ENCODE measurements around the gene ZP1. TPM values are rescaled to one million over a fixed set of nuclear protein-coding genes. Genes with fewer than 3 reads are reported as not detected.

The ZP1 gene
- total and polyA plus RNA-seq, 4 donors = 0.72 TPM; not detected in 3

- Histone ChIP-seq H3K4me1 (ENCODE audit: control insufficient read depth, insufficient read depth, low read length) (peaks cover 29% of the 10 kb centered on the region), H3K4me3 (ENCODE audit: low read depth, low read length) (peak overlapping the region; percentile 69), H3K36me3 (ENCODE audit: control insufficient read depth, insufficient read depth, low read length) (peaks cover 4% of the 10 kb centered on the region), H3K27ac (ENCODE audit: low read depth, low read length) (peak overlapping the region; percentile 95), H3K27me3 (ENCODE audit: control insufficient read depth, insufficient read depth, low read length) (peaks cover 3% of the 10 kb centered on the region), H3K9me3 (ENCODE audit: control insufficient read depth, insufficient read depth, low read length) (no peaks in the 10 kb centered on the region)
- WGBS (ENCODE audit: insufficient coverage) = under 1% methylated on average over 21 of the region's 31 CpGs
- DNase-seq (ENCODE audit: low read depth in 4 of 6, low spot score in 6 of 6) = peak in 1 of 6 donors; percentile 43
These were observed 47.4 kb downstream of the ZP1 start for GRCh38 chr11:60914633-60915247.

- peak in 2 of 6 donors; percentile 50 to 62 for DNase-seq (ENCODE audit: low read depth in 4 of 6, low spot score in 6 of 6)
- Histone ChIP-seq H3K9me3 (ENCODE audit: control insufficient read depth, insufficient read depth, low read length) (no peaks in the 10 kb centered on the region), H3K27ac (ENCODE audit: low read depth, low read length) (peak overlapping the region; percentile 95), H3K4me1 (ENCODE audit: control insufficient read depth, insufficient read depth, low read length) (peaks cover 29% of the 10 kb centered on the region), H3K4me3 (ENCODE audit: low read depth, low read length) (peak overlapping the region; percentile 69), H3K27me3 (ENCODE audit: control insufficient read depth, insufficient read depth, low read length) (no peaks in the 10 kb centered on the region), H3K36me3 (ENCODE audit: control insufficient read depth, insufficient read depth, low read length) (peaks cover 9% of the 10 kb centered on the region)
- WGBS (ENCODE audit: insufficient coverage) = 3% methylated on average over 15 of the region's 17 CpGs
These were observed 48.0 kb downstream of the ZP1 start for GRCh38 chr11:60915248-60915914.

GRCh38 chr11:60916669-60917206, 49.4 kb downstream of the ZP1 start:
- H3K27me3 ChIP-seq (ENCODE audit: control insufficient read depth, insufficient read depth, low read length) = no peaks in the 10 kb centered on the region
- H3K27ac ChIP-seq (ENCODE audit: low read depth, low read length) = no peak overlapping the region
- peaks cover 23% of the 10 kb centered on the region for H3K36me3 ChIP-seq (ENCODE audit: control insufficient read depth, insufficient read depth, low read length)
- DNase-seq (ENCODE audit: low read depth in 4 of 6, low spot score in 6 of 6) = no peak
- no peaks in the 10 kb centered on the region for H3K9me3 ChIP-seq (ENCODE audit: control insufficient read depth, insufficient read depth, low read length)
- H3K4me3 ChIP-seq (ENCODE audit: low read depth, low read length) = no peak overlapping the region
- H3K4me1 ChIP-seq (ENCODE audit: control insufficient read depth, insufficient read depth, low read length) = peaks cover 35% of the 10 kb centered on the region
- 62% methylated on average over 3 of the region's 3 CpGs for WGBS (ENCODE audit: insufficient coverage)

- H3K4me1 ChIP-seq (ENCODE audit: control insufficient read depth, insufficient read depth, low read length) = peaks cover 36% of the 10 kb centered on the region
- no peak overlapping the region for H3K27ac ChIP-seq (ENCODE audit: low read depth, low read length)
- no peak for DNase-seq (ENCODE audit: low read depth in 4 of 6, low spot score in 6 of 6)
- 90% methylated on average over 1 of the region's 1 CpG for WGBS (ENCODE audit: insufficient coverage)
- no peaks in the 10 kb centered on the region for H3K9me3 ChIP-seq (ENCODE audit: control insufficient read depth, insufficient read depth, low read length)
- peaks cover 28% of the 10 kb centered on the region for H3K36me3 ChIP-seq (ENCODE audit: control insufficient read depth, insufficient read depth, low read length)
- H3K27me3 ChIP-seq (ENCODE audit: control insufficient read depth, insufficient read depth, low read length) = no peaks in the 10 kb centered on the region
- H3K4me3 ChIP-seq (ENCODE audit: low read depth, low read length) = no peak overlapping the region
These were observed 49.9 kb downstream of the ZP1 start for GRCh38 chr11:60917267-60917666.

DNA sequence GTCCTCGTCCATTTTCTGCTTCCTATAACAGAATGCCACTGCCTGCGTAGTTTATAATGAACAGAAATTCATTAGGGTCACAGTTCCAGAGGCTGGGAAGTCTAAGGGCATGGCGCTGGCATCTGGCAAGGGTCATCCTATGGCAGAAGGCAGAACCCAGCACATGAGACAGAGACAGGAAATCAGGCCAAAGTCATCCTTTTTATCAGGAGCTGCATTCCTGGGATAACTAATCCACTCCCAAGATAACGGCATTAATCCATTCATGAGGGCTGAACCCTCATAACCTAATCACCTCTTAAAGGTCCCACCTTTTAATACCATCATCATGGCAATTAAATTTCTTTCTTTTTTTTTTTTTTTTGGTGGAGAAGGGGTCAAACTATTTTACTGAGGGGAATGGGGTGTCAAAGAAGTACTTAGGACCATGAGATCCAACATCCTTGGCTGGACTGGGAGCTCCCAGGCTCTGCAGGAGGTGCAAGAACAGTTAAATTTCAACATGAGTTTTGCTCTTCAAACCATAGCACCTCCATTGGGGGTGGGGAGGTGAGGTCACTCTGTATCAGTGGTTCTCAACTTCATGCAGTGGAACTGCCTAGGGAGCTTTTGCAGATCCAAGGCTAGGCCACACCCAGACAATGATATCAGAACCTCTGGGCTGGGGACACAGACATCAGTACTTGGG, 51.1 kb downstream of the ZP1 start:
- H3K27me3 ChIP-seq (ENCODE audit: control insufficient read depth, insufficient read depth, low read length) = no peaks in the 10 kb centered on the region
- peaks cover 33% of the 10 kb centered on the region for H3K4me1 ChIP-seq (ENCODE audit: control insufficient read depth, insufficient read depth, low read length)
- no peak overlapping the region for H3K27ac ChIP-seq (ENCODE audit: low read depth, low read length)
- H3K9me3 ChIP-seq (ENCODE audit: control insufficient read depth, insufficient read depth, low read length) = no peaks in the 10 kb centered on the region
- no peak overlapping the region for H3K4me3 ChIP-seq (ENCODE audit: low read depth, low read length)
- peaks cover 37% of the 10 kb centered on the region for H3K36me3 ChIP-seq (ENCODE audit: control insufficient read depth, insufficient read depth, low read length)
- 100% methylated on average over 1 of the region's 4 CpGs for WGBS (ENCODE audit: insufficient coverage)
- no peak for DNase-seq (ENCODE audit: low read depth in 4 of 6, low spot score in 6 of 6)

GRCh38 chr11:60918939-60919265, 51.6 kb downstream of the ZP1 start:
- Histone ChIP-seq H3K27me3 (ENCODE audit: control insufficient read depth, insufficient read depth, low read length) (no peaks in the 10 kb centered on the region), H3K36me3 (ENCODE audit: control insufficient read depth, insufficient read depth, low read length) (peaks cover 39% of the 10 kb centered on the region), H3K9me3 (ENCODE audit: control insufficient read depth, insufficient read depth, low read length) (no peaks in the 10 kb centered on the region), H3K27ac (ENCODE audit: low read depth, low read length) (no peak overlapping the region), H3K4me1 (ENCODE audit: control insufficient read depth, insufficient read depth, low read length) (peaks cover 38% of the 10 kb centered on the region), H3K4me3 (ENCODE audit: low read depth, low read length) (no peak overlapping the region)
- no CpG with 5 or more reads among the region's 2 CpGs for WGBS (ENCODE audit: insufficient coverage)
- DNase-seq (ENCODE audit: low read depth in 4 of 6, low spot score in 6 of 6) = no peak

DNA sequence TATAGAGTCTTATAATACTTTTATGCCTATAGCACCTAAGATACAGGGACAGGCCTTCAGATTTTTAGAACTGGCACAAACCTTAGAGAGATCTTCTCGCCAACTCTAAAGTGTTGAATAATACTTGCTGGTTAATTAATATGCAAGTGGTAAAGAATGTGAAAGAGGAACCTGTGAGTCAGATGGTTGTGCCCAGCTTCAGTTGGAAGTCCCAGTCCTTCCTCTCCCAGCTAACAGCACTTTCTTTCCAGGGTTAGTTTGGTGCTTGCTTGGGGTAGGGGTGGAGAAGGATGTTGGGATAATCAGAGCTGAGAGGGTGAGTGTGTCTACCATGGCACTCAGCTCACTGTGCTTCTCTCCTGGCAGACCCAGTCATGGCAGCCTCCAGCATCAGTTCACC, 52.0 kb downstream of the ZP1 start:
- H3K4me3 ChIP-seq (ENCODE audit: low read depth, low read length) = no peak overlapping the region
- peaks cover 41% of the 10 kb centered on the region for H3K4me1 ChIP-seq (ENCODE audit: control insufficient read depth, insufficient read depth, low read length)
- H3K9me3 ChIP-seq (ENCODE audit: control insufficient read depth, insufficient read depth, low read length) = no peaks in the 10 kb centered on the region
- H3K27ac ChIP-seq (ENCODE audit: low read depth, low read length) = no peak overlapping the region
- no CpG with 5 or more reads among the region's 1 CpG for WGBS (ENCODE audit: insufficient coverage)
- H3K36me3 ChIP-seq (ENCODE audit: control insufficient read depth, insufficient read depth, low read length) = peaks cover 39% of the 10 kb centered on the region
- no peak for DNase-seq (ENCODE audit: low read depth in 4 of 6, low spot score in 6 of 6)
- no peaks in the 10 kb centered on the region for H3K27me3 ChIP-seq (ENCODE audit: control insufficient read depth, insufficient read depth, low read length)

DNA sequence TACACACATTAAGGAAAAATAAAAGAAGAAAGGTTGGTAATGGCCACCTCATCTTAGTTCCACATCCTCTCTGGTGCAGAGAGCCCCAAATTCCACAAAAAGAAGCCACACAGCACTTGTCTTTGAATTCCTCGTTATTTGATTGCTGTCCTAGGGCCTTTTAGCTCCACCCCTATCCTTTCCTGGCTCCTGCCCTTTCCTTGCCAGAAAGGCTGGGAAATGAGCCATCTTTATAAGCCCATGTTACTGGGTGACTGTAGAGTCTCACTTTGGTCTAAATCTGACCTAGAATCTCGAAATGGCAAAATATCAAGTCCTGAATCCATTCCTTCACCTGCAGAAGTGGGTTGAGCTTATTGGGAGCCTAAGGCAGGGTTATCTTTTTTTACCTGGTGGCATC, 52.6 kb downstream of the ZP1 start:
- WGBS (ENCODE audit: insufficient coverage) = 67% methylated on average over 1 of the region's 2 CpGs
- Histone ChIP-seq H3K9me3 (ENCODE audit: control insufficient read depth, insufficient read depth, low read length) (no peaks in the 10 kb centered on the region), H3K27me3 (ENCODE audit: control insufficient read depth, insufficient read depth, low read length) (peaks cover 2% of the 10 kb centered on the region), H3K4me1 (ENCODE audit: control insufficient read depth, insufficient read depth, low read length) (peaks cover 41% of the 10 kb centered on the region), H3K4me3 (ENCODE audit: low read depth, low read length) (no peak overlapping the region), H3K36me3 (ENCODE audit: control insufficient read depth, insufficient read depth, low read length) (peaks cover 39% of the 10 kb centered on the region), H3K27ac (ENCODE audit: low read depth, low read length) (no peak overlapping the region)
- no peak for DNase-seq (ENCODE audit: low read depth in 4 of 6, low spot score in 6 of 6)

- Histone ChIP-seq H3K36me3 (ENCODE audit: control insufficient read depth, insufficient read depth, low read length) (peaks cover 39% of the 10 kb centered on the region), H3K27ac (ENCODE audit: low read depth, low read length) (no peak overlapping the region), H3K9me3 (ENCODE audit: control insufficient read depth, insufficient read depth, low read length) (no peaks in the 10 kb centered on the region), H3K4me1 (ENCODE audit: control insufficient read depth, insufficient read depth, low read length) (peaks cover 45% of the 10 kb centered on the region), H3K4me3 (ENCODE audit: low read depth, low read length) (no peak overlapping the region), H3K27me3 (ENCODE audit: control insufficient read depth, insufficient read depth, low read length) (peaks cover 2% of the 10 kb centered on the region)
- no peak for DNase-seq (ENCODE audit: low read depth in 4 of 6, low spot score in 6 of 6)
- WGBS (ENCODE audit: insufficient coverage) = 89% methylated on average over 11 of the region's 11 CpGs
These were observed 53.9 kb downstream of the ZP1 start for GRCh38 chr11:60921259-60921658.

Measured in spinal cord (tissue), 10 donors.